ENCODE results near the gene NID1.
"Not testable (repeated sequence)": the region's sequence is repeated elsewhere in the genome, so short reads cannot be mapped to it uniquely, and the experiment has no call there.

Gene NID1, protein sequence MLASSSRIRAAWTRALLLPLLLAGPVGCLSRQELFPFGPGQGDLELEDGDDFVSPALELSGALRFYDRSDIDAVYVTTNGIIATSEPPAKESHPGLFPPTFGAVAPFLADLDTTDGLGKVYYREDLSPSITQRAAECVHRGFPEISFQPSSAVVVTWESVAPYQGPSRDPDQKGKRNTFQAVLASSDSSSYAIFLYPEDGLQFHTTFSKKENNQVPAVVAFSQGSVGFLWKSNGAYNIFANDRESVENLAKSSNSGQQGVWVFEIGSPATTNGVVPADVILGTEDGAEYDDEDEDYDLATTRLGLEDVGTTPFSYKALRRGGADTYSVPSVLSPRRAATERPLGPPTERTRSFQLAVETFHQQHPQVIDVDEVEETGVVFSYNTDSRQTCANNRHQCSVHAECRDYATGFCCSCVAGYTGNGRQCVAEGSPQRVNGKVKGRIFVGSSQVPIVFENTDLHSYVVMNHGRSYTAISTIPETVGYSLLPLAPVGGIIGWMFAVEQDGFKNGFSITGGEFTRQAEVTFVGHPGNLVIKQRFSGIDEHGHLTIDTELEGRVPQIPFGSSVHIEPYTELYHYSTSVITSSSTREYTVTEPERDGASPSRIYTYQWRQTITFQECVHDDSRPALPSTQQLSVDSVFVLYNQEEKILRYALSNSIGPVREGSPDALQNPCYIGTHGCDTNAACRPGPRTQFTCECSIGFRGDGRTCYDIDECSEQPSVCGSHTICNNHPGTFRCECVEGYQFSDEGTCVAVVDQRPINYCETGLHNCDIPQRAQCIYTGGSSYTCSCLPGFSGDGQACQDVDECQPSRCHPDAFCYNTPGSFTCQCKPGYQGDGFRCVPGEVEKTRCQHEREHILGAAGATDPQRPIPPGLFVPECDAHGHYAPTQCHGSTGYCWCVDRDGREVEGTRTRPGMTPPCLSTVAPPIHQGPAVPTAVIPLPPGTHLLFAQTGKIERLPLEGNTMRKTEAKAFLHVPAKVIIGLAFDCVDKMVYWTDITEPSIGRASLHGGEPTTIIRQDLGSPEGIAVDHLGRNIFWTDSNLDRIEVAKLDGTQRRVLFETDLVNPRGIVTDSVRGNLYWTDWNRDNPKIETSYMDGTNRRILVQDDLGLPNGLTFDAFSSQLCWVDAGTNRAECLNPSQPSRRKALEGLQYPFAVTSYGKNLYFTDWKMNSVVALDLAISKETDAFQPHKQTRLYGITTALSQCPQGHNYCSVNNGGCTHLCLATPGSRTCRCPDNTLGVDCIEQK

DNA sequence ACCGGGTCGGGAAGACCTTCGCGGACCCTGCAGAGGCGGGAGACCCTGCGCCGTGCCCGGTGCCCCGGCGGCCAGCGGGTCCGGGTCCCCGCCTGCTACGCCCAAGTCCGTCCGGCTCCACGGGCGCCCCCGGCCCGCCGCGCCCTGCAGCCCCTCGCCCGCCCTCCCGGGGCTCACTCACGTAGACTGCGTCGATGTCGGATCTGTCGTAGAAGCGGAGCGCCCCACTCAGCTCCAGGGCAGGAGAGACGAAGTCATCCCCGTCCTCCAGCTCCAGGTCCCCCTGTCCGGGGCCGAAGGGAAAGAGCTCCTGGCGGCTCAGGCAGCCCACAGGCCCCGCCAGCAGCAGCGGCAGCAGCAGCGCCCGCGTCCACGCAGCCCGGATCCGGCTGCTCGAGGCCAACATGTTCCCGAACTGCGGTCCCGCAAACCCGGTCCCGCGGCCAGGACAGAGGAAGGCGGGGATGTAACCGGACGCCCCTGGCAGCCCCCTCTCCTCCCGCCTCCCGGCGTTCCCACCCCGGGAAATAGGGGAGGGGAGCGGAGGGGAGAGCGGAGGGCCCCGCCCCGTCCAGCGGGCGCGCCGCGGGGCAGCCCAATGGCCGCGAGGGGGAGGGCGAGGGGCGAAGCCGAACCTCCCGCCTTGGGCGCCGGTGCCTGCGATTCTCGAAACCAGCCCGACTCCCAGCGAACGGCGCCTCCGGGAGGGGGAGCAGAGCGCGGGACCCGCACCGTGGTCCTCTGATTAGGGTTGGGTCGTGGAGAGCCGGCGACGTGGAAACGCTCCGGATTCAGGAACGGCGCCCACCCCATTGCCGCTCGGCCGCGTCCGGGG is at the start of gene NID1:
Gene NID1, minus strand, starts transcription at position 417 of the 835 bp plus-strand sequence. Its CDS starts 11 bp downstream, at position 406.
- DNase-seq, result peak; percentile 68

DNA sequence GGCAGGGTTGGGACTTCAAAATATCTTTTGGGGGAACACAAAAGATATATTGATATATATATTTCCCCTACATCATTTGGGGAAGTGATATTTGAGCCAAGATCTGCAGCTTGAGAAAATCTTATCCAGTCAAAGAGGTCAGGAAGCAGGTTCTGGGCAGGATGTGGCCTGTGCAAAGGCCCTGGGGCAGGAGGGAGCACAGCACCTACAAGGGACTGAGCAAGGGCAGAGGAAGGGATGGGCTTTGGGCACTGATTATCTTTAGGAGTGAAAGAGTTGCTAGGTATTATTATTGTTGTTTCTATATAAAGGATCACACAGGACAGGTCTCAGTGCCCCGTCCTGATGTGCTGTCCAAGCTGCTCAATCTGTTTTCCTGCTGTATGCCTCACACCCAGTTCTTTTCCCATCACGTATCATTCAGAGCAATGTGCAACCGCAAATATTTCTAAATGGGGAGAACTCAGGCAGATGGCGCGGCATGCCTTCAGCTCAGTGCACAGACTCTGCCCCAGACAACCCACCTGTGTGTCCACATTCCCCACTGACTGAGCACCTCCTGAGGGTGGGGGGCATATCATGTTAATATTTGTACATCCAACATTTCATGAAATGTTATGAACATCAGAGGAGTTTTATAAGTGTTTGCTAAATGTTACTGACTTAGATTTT is 49.3 kb upstream of the NID1 start:
- no peak for DNase-seq

DNA sequence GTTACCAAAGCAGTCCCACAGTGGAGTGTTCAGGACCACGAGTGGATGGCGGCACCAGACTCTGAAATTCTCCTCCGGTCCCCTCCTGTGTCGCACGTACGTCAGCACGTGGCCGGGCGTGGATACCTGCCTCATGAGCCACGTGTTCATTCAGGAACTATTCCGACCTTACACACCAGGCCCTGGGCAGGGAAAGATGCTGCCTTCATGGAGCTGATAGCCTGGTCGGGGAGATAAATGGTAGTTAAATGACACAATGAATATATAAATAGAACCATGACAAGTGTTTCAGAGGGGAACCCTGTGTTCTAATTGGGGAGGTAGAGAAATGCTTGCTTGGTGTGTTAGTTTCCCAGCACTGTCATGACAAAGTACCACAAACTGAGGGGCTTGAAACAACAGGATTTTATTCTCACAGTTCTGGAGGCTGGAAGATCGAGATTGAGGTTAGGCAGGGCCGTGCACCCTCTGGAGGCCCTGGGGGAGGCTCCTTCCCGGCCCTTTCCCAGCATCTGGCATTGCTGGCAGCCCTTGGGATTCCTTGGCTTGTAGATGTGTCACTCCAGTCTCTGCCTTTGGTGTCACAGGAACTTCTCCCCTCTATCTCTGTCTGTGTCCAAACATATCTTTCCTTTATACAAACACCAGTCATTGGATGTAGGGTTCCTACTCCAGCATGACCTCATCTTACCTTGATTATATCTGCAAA is 48.6 kb upstream of the NID1 start:
- no peak for DNase-seq

DNA sequence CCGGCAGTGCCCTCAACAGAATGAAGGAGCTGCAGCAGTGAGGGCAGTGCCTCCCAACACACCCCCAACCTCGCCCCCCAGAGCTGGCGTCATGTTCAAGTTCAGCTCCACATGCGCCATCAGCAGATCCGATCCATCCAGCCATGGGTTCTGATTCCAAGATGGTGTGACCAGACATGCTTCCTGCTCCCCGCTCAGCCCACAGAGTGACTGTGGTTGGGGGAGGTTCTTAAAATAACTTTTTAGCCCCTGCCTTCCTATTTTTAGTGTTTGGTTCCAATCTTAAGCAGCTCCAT is 47.4 kb upstream of the NID1 start:
- no peak for DNase-seq

DNA sequence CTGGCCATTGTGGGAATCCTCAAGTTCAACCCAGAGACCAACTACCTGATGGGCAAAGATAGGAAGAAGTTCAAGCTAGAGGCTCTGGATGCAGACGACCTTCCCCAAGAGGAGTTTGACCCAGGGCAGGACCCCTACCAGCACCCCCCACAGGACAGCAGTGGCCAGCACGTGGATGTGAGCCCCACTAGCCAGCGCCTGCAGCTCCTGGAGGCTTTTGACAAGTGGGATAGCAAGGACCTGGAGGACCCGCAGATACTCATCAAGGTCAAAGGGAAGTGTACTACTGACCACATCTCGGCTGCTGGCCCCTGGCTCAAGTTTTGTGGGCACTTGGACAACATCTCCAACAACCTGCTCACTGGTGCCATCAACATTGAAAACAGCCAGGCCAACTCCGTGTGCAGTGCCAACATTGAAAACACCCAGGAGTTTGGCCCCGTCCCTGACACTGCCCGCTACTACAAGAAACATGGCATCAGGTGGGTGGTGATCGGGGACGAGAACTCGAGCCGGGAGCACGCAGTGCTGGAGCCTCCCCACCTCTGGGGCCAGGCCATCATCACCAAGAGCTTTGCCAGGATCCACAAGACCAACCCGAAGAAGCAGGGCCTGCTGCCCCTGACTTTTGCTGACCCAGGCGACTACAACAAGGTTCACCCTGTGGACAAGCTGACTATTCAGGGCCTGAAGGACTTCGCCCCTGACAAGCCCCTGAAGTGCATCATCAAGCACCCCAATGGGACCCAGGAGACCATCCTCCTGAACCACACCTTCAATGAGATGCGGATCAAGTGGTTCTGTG is 46.8 kb upstream of the NID1 start:
- DNase-seq, result no peak

DNA sequence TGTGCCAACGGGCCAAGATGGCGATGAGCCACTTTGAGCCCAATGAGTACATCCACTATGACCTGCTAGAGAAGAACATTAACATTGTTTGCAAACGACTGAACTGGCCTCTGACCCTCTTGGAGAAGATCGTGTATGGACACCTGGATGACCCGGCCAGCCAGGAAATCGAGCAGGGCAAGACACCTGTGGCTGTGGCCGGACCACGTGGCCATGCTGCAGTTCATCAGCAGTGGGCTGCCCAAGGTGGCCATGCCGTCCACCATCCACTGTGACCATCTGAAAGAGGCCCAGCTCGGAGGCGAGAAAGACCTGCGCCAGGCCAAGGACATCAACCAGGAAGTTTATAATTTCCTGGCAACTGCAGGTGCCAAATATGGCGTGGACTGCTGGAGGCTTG is 45.2 kb upstream of the NID1 start:
- DNase-seq, result no peak

DNA sequence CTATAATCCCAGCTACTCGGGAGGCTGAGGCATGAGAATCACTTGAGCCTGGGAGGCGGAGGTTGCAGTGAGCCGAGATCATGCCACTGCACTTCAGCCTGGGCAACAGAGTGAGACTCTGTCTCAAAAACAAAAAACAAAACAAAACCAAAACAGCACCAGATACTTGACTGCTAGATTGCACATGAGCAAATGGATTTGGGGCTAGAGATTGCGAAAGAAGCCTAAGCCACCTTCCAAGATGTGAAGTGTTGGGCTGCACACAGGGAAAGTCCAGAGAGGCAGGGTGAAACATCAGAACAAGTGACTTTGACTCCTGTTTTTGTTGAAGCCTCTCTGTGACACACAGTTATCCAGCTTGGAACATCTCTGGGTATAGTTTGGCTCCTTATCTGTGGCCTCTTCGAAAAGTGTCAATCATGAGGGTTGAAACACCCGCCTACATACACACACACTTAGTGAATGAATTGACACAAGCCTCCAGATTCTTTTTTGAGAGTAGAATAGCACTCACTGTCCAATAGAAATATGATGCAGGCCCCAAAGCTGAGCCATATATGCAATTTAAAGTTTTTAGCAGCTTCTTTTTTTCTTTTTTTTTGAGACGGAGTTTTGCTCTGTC is 43.2 kb upstream of the NID1 start:
- DNase-seq, result no peak

DNA sequence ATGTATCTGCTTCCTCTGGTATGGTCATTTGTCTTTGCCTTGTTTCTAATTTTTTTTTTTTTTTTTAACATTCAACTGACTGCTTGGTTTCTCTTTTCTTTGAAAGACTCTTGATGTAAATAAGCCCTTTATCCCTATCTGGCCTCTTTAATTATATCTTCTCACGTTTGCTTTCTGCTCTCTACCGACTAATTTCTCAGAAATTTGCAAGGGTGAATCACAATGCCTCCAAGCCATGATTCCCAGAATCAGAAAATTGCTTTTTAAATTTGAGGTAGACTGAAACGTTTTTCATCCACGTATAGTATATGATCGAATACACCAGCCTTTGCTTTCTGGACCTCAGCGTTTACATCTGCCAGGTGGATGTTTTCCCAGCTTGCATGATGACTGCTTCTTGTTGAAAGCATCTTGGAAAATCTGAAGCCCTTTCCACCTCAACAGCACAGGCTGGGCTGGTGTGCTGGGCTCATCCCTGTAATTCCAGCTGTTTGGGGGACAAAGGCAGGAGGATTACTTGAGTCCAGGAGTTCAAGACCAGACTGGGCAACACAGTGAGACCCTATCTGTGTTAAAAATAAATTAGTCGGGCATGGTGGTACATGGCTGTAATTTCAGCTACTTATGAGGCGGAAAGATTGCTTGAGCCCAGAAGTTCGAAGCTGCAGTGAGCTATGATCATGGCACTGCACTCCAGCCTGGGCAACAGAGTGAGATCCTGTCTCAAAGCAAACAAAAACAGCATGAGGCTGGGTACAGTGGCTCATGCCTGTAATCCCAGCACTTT is 42.4 kb upstream of the NID1 start:
- no peak for DNase-seq

DNA sequence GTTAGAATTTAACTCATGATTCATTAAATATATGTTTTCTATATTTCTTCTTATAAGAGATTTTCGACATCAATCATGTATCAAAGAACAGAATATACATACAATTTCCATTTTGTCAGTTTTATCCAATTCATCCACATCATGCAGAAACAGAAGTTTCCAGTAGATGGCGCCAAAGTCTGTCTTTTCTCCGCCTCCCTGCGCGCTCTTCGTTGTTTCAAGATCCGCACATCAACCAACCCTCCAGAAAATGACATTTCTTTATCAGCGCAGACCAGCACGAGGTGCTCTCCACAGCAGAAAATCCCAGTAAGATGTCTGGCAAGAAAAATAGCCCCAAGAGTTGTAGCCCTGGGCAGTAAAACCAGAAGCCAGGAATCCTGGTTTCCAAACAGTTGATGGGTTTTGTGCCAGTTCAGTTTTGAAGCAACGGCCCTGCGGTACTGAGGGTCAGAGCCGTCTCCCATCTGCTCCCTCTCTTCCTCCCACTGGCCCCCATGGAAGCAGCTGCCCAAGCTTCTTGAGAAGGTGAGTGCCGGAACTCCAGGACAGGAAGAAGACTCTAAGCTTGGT is 38.8 kb upstream of the NID1 start:
- DNase-seq, result peak; percentile 70

DNA sequence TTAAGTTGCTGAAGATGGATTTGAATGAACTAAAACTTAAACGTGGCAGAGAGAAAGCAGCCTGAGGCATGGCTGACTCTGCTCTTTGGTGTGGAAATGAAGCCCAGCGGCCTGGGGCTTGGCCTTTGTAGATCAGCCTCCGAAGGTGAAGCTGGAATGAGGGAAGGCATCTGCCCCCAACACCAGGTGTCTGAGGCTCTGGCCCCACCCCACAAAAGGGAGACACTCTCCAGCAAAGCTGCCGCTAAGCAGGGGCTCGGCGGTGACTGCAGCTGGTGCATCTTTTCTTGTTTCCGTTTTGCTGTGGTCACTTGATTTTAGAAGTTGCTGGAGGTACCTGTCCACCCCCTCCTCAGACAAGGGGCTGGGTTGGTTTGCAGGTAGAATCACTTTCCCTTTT is 38.2 kb upstream of the NID1 start:
- DNase-seq, result no peak

DNA sequence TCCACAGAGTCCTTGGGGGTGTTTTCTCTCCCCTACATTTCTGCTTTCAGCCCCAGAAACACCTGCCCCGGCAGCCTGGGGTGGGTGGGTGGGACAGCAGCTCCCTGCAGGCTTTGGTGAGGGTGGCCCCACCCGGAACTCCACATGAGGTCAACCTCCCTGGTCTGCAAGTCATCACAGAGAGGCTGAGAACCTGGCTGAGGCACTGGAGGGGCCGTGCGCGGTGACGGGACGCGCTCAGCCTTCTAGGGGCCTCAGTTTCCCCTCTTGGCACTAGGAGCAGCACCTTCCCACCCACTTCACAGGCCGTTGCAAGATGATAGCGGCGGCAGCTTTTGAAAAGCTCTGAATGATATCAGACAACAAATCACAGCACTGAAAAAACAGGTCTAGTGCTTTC is 37.7 kb upstream of the NID1 start:
- DNase-seq, result no peak

DNA sequence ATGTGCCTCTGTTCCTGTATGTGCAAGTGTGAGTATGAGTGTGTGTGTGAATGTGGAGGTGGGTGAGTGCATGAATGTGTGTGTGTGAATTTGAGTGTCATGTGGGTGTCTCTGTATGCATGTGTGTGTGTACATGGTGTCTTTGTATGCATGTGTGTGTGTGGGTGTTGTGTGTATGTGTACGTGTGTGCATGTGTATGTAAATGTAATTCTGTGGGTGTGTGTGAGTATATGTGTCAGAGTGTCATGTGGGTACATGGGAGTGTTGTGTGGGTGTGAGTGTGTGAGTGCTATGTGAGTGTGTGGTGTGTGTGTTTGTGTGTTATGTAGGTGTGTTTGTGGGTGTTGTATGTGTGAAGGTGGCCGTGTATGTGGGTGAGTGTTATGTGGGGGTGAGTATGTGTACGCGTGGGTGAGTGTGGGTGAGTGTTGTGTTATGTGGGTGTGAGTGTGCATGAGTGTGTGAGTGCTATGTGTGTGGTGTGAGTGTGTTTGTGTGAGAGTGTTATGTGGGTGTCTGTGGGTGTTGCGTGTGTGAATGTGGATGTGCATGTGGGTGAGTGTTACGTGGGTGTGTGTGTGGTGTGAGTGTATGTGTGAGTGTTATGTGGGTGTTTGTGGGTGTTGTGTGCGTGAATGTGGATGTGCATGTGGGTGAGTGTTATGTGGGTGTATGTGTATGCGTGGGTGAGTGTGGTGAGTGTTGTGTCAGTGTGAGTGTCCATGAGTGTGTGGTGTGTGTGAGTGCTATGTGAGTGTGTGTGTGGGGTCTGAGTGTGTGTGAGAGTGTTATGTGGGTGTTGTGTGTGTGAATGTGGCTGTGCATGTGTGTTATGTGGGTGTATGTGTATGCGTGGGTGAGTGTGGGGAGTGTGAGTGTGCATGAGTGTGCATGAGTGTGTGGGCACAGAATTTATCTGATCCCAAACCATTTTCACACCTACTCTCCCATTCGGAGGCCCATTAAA is 36.6 kb upstream of the NID1 start:
- no peak for DNase-seq

DNA sequence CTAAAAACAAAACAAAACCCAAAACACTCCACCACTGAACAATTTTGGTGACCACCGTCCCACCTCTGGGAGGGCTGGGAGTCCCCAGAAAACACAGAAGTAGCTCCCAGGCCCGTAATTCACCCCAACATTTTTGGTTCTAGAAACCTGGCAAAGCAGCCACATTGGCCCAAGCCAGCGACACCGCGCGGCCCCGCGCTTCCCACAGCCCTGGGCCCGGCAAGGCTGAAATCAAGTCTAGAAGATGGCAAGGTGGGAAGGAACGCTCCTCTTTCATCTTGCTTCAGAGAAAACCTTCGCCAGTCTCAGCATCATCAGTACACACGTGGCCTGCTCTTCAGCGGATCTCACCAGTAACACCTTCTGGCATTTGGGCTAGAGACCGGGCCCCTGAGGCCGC is 35.9 kb upstream of the NID1 start:
- DNase-seq, result no peak

DNA sequence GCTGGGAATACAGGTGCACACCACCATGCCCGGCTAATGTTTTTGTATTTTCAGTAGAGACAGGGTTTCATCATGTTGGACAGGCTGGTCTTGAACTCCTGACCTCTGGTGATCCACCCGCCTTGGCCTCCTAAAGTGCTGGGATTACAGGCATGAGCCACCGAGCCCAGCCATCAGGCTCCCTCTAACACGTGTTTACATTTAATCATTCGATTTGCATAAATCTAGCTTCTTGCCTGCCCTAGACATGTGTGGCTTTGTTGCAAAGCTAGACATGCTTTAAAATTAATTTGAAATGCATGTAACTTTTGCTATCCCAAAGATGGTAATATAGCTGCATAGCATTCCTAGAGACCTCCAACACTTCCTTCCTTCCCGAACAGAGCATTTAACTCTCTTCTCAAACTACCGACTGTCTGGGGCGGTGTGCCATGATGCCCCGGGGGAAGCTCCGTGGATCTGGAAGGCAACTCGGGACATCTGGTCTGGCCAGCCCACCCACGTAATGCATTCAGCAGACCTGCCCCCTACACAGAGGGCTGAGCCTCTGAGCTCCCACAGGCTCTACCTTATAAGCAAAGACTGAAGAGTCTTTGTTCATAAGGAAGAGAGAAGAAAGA is 34.6 kb upstream of the NID1 start:
- DNase-seq, result no peak

DNA sequence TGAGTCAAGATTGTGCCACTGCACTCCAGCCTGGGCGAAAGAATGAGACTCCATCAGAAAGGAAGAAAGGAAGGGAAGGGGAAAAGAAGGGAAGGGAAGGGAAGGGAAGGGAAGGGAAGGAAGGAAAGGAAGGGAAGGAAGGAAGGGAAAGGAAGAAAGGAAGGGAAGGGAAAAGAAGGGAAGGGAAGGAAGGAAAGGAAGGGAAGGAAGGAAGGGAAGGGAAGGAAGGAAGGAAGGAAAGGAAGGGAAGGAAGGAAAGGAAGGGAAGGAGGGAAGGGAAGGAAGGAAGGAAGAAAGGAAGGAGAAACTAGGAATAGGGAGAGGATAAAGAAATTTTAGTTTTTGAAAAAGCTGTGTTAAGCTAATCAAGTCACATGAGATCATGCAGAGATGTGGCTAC is 33.4 kb upstream of the NID1 start:
- no peak for DNase-seq

DNA sequence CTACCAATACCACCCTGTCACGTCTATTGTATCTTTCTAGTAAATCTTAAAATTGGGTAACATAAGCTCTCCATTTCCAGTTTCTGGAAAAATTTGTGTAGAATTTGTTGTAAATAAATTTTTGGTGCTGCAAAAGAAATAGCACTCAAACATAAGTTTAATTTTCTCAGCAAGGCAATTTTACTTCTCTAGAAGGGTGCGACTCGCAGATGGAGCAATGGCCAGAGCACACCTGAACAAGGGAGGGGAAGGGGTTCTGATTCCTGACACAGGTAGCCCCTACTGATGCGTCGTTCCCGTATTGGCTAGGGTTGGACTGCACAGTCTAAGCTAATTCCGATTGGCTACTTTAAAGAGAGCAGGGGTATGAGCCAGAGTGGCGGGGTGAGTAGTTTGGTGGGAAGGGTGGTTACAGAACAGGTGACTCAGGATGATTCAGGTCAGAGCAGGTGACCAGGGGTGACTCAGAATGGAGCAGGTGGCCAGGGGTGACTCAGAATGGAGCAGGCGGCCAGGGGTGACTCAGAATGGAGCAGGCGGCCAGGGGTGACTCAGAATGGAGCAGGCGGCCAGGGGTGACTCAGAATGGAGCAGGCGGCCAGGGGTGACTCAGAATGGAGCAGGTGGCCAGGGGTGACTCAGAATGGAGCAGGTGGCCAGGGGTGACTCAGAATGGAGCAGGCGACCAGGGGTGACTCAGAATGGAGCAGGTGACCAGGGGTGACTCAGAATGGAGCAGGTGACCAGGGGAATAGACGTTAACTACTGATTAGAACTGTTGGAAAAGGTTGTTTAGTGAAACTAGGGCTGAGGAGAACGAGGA is 32.0 kb upstream of the NID1 start:
- DNase-seq, result not testable (repeated sequence)

Measured in NCI-H1436 (cell line).